IMR-90 (cell line): ENCODE data around the gene MYO9B. TPM values are rescaled to one million over a fixed set of nuclear protein-coding genes. Genes with fewer than 3 reads are reported as not detected.
A peak's percentile ranks its signal among the peaks of the same experiment; 100 is the strongest.

ENCODE experiments used
- ATAC-seq: fragments of 200-7000 bp; cut with Tn5 transposase; 2 replicates; pipeline ENCODE4 v1.9.1; 2020; ENCODE audit warnings: low read depth, mild to moderate bottlenecking, moderate library complexity
- BruUV-seq: library from RNA; stranded (reverse); fragments of 400-500 nt; replicated peaks from 2 replicates; lab custom pipeline; 2021; lab: Mats Ljungman, UMichigan
- CTCF ChIA-PET: fragments of 300-600 bp; formaldehyde crosslinking; extraction: SDS; loops from one replicate; lab custom pipeline; 2021; ENCODE audit warnings: antibody characterized with exemption; lab: Yijun Ruan, JAX
- POLR2A ChIA-PET: fragments of 300-600 bp; sonication (Branson Sonifier 250); formaldehyde crosslinking; loops from one replicate; lab custom pipeline; 2022; ENCODE audit warnings: antibody characterized with exemption; ENCODE audit not compliant: unreplicated experiment; lab: Charles Lee
- DNase-seq: peaks from one replicate; pipeline ENCODE4 v3.0.0; 2013
- H2AFZ ChIP-seq: replicated peaks from 2 replicates; pipeline ENCODE3; 2013; ENCODE audit warnings: low read length, mild to moderate bottlenecking; ENCODE audit not compliant: poor library complexity
- H2AK5ac ChIP-seq: 2 replicates; pipeline ENCODE4 v1.6.1; 2013; ENCODE audit warnings: low read depth, low read length, inconsistent platforms
- H2AK9ac ChIP-seq: replicated peaks from 2 replicates; pipeline ENCODE3; 2013; ENCODE audit warnings: mild to moderate bottlenecking, low read depth, low read length, moderate library complexity; ENCODE audit not compliant: poor library complexity
- H2BK120ac ChIP-seq: 2 replicates; pipeline ENCODE4 v1.6.1; 2013; ENCODE audit warnings: low read depth, low read length, inconsistent platforms
- H2BK15ac ChIP-seq: 3 replicates; pipeline ENCODE4 v1.6.1; 2013; ENCODE audit warnings: low read depth, low read length, inconsistent platforms
- H2BK20ac ChIP-seq: 2 replicates; pipeline ENCODE4 v1.6.1; 2013; ENCODE audit warnings: low read depth, mild to moderate bottlenecking, inconsistent platforms, low read length, moderate library complexity
- H2BK5ac ChIP-seq: 2 replicates; pipeline ENCODE4 v1.6.1; 2013; ENCODE audit warnings: mild to moderate bottlenecking, low read depth, low read length, inconsistent platforms; ENCODE audit not compliant: poor library complexity, severe bottlenecking
- H3K14ac ChIP-seq: replicated peaks from 2 replicates; pipeline ENCODE4 v1.6.1; 2013; ENCODE audit warnings: low read depth, low read length, inconsistent platforms
- H3K18ac ChIP-seq: 2 replicates; pipeline ENCODE4 v1.6.1; 2013; ENCODE audit warnings: low read depth, low read length, control low read depth
- H3K23ac ChIP-seq: 2 replicates; pipeline ENCODE4 v1.6.1; 2013; ENCODE audit warnings: low read depth, low read length, inconsistent platforms
- H3K27ac ChIP-seq: 2 replicates; pipeline ENCODE4 v1.5.1; 2013; ENCODE audit warnings: mild to moderate bottlenecking, control low read depth, low read length; ENCODE audit not compliant: insufficient read depth
- H3K27me3 ChIP-seq: 2 replicates; pipeline ENCODE4 v1.6.1; 2013; ENCODE audit warnings: low read length; ENCODE audit not compliant: control insufficient read depth, insufficient read depth
- H3K36me3 ChIP-seq: 2 replicates; pipeline ENCODE4 v1.6.1; 2013; ENCODE audit warnings: low read length, mixed read lengths; ENCODE audit not compliant: control insufficient read depth, insufficient read depth
- H3K4ac ChIP-seq: 2 replicates; pipeline ENCODE4 v1.6.1; 2013; ENCODE audit warnings: low read depth, low read length, inconsistent platforms
- H3K4me1 ChIP-seq: 2 replicates; pipeline ENCODE4 v1.6.1; 2013; ENCODE audit warnings: low read length, mixed read lengths; ENCODE audit not compliant: control insufficient read depth, insufficient read depth
- H3K4me2 ChIP-seq: 2 replicates; pipeline ENCODE4 v1.6.1; 2013; ENCODE audit warnings: low read depth, mild to moderate bottlenecking, control low read depth, low read length, moderate library complexity
- H3K4me3 ChIP-seq: 2 replicates; pipeline ENCODE4 v1.5.1; 2013; ENCODE audit warnings: low read depth, mild to moderate bottlenecking, control low read depth, low read length, moderate library complexity; ENCODE audit not compliant: insufficient read depth
- H3K56ac ChIP-seq: 2 replicates; pipeline ENCODE4 v1.6.1; 2013; ENCODE audit warnings: low read length, inconsistent platforms; ENCODE audit not compliant: insufficient read depth; ENCODE audit errors: extremely low read depth
- H3K79me1 ChIP-seq, 2 experiments: 2 replicates each; pipeline ENCODE4 v1.6.1; 2013; ENCODE audit warnings: low read length in 2 of 2, inconsistent platforms in 1 of 2, low read depth in 1 of 2
- H3K9ac ChIP-seq: 2 replicates; pipeline ENCODE4 v1.6.1; 2013; ENCODE audit warnings: low read depth, low read length, control low read depth
- H3K9me1 ChIP-seq: 2 replicates; pipeline ENCODE4 v1.6.1; 2013; ENCODE audit warnings: low read length, inconsistent platforms; ENCODE audit not compliant: insufficient read depth
- H3K9me3 ChIP-seq: 2 replicates; pipeline ENCODE4 v1.6.1; 2013; ENCODE audit warnings: low read length; ENCODE audit not compliant: control insufficient read depth, insufficient read depth
- H4K20me1 ChIP-seq: 2 replicates; pipeline ENCODE4 v1.6.1; 2013; ENCODE audit warnings: low read length, inconsistent platforms; ENCODE audit not compliant: insufficient read depth
- H4K5ac ChIP-seq: 2 replicates; pipeline ENCODE4 v1.6.1; 2013; ENCODE audit warnings: mild to moderate bottlenecking, low read depth, low read length, control low read depth
- H4K8ac ChIP-seq, 2 experiments: 2 replicates each; pipeline ENCODE4 v1.6.1; 2013; ENCODE audit warnings: low read depth in 2 of 2, low read length in 2 of 2, control low read depth in 1 of 2, inconsistent platforms in 1 of 2
- H4K91ac ChIP-seq: 2 replicates; pipeline ENCODE4 v1.6.1; 2013; ENCODE audit warnings: low read depth, low read length, inconsistent platforms; ENCODE audit not compliant: insufficient read depth
- BHLHE40 ChIP-seq: fragments of 150-350 bp; IDR thresholded peaks from 2 replicates; pipeline ENCODE4 v1.6.1; 2016; ENCODE audit warnings: mild to moderate bottlenecking, low read depth, low read length
- CEBPB ChIP-seq: IDR thresholded peaks from 2 replicates; pipeline ENCODE4 v1.6.1; 2012; ENCODE audit warnings: low read depth, low read length, improper control_type of control experiment
- CHD1 ChIP-seq: IDR thresholded peaks from 2 replicates; pipeline ENCODE4 v1.6.1; 2012; ENCODE audit warnings: low read depth, low read length, improper control_type of control experiment
- FOS ChIP-seq: fragments of 150-350 bp; IDR thresholded peaks from 2 replicates; pipeline ENCODE4 v1.6.1; 2016; ENCODE audit warnings: low read depth, low read length
- MAFK ChIP-seq: IDR thresholded peaks from 2 replicates; pipeline ENCODE4 v1.6.1; 2012; ENCODE audit warnings: low read depth, low read length, improper control_type of control experiment
- MAZ ChIP-seq: IDR thresholded peaks from 2 replicates; pipeline ENCODE4 v1.6.1; 2012; ENCODE audit warnings: low read depth, mild to moderate bottlenecking, low read length, improper control_type of control experiment, moderate library complexity, borderline replicate concordance
- MXI1 ChIP-seq: IDR thresholded peaks from 2 replicates; pipeline ENCODE4 v1.6.1; 2012; ENCODE audit warnings: low read depth, mild to moderate bottlenecking, low read length, moderate library complexity, borderline replicate concordance
- NFE2L2 ChIP-seq: fragments of 150-350 bp; IDR thresholded peaks from 2 replicates; pipeline ENCODE4 v1.6.1; 2016; ENCODE audit warnings: low read depth, mild to moderate bottlenecking, low read length
- POLR2A ChIP-seq: IDR thresholded peaks from 2 replicates; pipeline ENCODE4 v1.6.1; 2012; ENCODE audit warnings: mild to moderate bottlenecking, low read depth, low read length
- RAD21 ChIP-seq: IDR thresholded peaks from 2 replicates; pipeline ENCODE4 v1.6.1; 2012; ENCODE audit warnings: low read length, improper control_type of control experiment
- RCOR1 ChIP-seq: IDR thresholded peaks from 2 replicates; pipeline ENCODE4 v1.6.1; 2012; ENCODE audit warnings: mild to moderate bottlenecking, low read length, improper control_type of control experiment; ENCODE audit not compliant: insufficient replicate concordance
- RFX5 ChIP-seq: IDR thresholded peaks from 2 replicates; pipeline ENCODE4 v1.8.0; 2012; ENCODE audit warnings: low read depth, mild to moderate bottlenecking, low read length, moderate library complexity
- SMC3 ChIP-seq: fragments of 150-350 bp; IDR thresholded peaks from 2 replicates; pipeline ENCODE4 v1.6.1; 2016; ENCODE audit warnings: low read depth, mild to moderate bottlenecking, antibody characterized with exemption, low read length, moderate library complexity
- WGBS, 2 experiments: methylation state at CpG; one replicate each; pipeline versions ENCODE4 v1.1.5 to v1.1.7; 2013; ENCODE audit warnings: missing lambda C conversion rate in 2 of 2; ENCODE audit not compliant: insufficient read length in 1 of 2; ENCODE audit errors: extremely low coverage in 2 of 2; 5-methylcytosine and 5-hydroxymethylcytosine counted together
- dilution Hi-C: fragments of 300-500 bp; cut with HindIII; formaldehyde crosslinking; loops from one replicate; pipeline ENCODE4 v1.14.3; 2018; ENCODE audit warnings: low sequenced_read_pairs; ENCODE audit not compliant: unreplicated experiment
- in situ Hi-C: fragments of 300-500 bp; cut with MboI; formaldehyde crosslinking; loops from 3 replicates; pipeline ENCODE4 v1.14.3; 2019; ENCODE audit warnings: low sequenced_read_pairs, inconsistent platforms, mixed read lengths
- intact Hi-C: fragments of 100-400 bp; cut with micrococcal nuclease; formaldehyde crosslinking; loops from 2 replicates; pipeline ENCODE4 v1.10.0; 2022
- polyA plus RNA-seq, 3 experiments: library from polyadenylated mRNA; depleted of rRNA; stranded (reverse); fragments of >200 nt; gene quantifications; 2 replicates each; pipeline ENCODE4 v1.2.3, GENCODE V29; 2012; ENCODE audit warnings: low replicate concordance in 1 of 3
- total RNA-seq: library from RNA; depleted of rRNA; stranded (reverse); fragments of >200 nt; gene quantifications from 2 replicates; pipeline ENCODE4 v1.2.3, GENCODE V29; 2012
- TF ChIP-seq, protein P1 (sequence below): fragments of 150-350 bp; IDR thresholded peaks from 2 replicates; pipeline ENCODE4 v1.6.1; 2016; ENCODE audit warnings: low read depth, mild to moderate bottlenecking, low read length, moderate library complexity, borderline replicate concordance
- TF ChIP-seq, protein P2 (sequence below): fragments of 150-350 bp; IDR thresholded peaks from 2 replicates; pipeline ENCODE4 v1.6.1; 2017; ENCODE audit warnings: mild to moderate bottlenecking, antibody characterized with exemption, low read length, low read depth

Gene MYO9B
- total and polyA plus RNA-seq, 2 of the 4 experiments (the other 2 are of a cell fraction): 61.8 to 77.8 TPM

- Histone ChIP-seq H3K4me3 (no peak overlapping the region), H3K27me3 (no peaks in the 10 kb centered on the region), H4K5ac (no peak overlapping the region), H2BK5ac (peak overlapping the region; percentile 59), H3K4ac (peak overlapping the region; percentile 42), H2AFZ (no peak overlapping the region), H3K79me1 (peaks cover 5 to 70% of the 10 kb centered on the region in 2 experiments; a peak in 3 of 4 replicates), H4K91ac (peak overlapping the region; percentile 57; the same call in 1 of the 2 replicates), H3K4me1 (peaks cover 8% of the 10 kb centered on the region), H2BK15ac (no peak overlapping the region), H2AK9ac (no peak overlapping the region), H4K20me1 (peaks cover 61% of the 10 kb centered on the region), H2BK20ac (no peak overlapping the region), H3K14ac (0 out of 2 replicates have a peak overlapping the region, but pooled peaks have one; percentile 18), H2BK120ac (no peak overlapping the region; the same call in 1 of the 2 replicates), H2AK5ac (no peak overlapping the region; the same call in 1 of the 2 replicates), H3K27ac (peak overlapping the region; percentile 50), H3K4me2 (0 out of 2 replicates have a peak overlapping the region, but pooled peaks have one; percentile 0), H3K36me3 (peaks cover 21% of the 10 kb centered on the region), H3K56ac (no peak overlapping the region), H3K9me3 (no peaks in the 10 kb centered on the region), H3K23ac (no peak overlapping the region), H3K9me1 (peaks cover 28% of the 10 kb centered on the region), H3K18ac (no peak overlapping the region), H3K9ac (no peak overlapping the region), H4K8ac (0 out of 4 replicates have a peak overlapping the region, but pooled peaks of 1 of the 2 experiments have one; percentile 12)
- no TSS peak for BruUV-seq
- WGBS, 2 experiments: no CpG with 5 or more reads among the region's 8 CpGs
- intact Hi-C loops: no loop called here
- peak; percentile 71 for ATAC-seq
- dilution Hi-C loops: no loop called here
- ChIA-PET CTCF (interaction anchor here (0.6 kb wide), 3 partner anchors 61 to 1182 kb away, joined by 3 to 4 read pairs (median 3); no protein-coding TSS in a partner anchor), POLR2A (interaction anchor here (0.7 kb wide), 1 partner anchor 128 kb away, joined by 3 read pairs; the partner anchor contains the start of gene OCEL1)
- peak; percentile 41 for DNase-seq
- in situ Hi-C loops: no loop called here
- TF ChIP-seq, protein P1, sequence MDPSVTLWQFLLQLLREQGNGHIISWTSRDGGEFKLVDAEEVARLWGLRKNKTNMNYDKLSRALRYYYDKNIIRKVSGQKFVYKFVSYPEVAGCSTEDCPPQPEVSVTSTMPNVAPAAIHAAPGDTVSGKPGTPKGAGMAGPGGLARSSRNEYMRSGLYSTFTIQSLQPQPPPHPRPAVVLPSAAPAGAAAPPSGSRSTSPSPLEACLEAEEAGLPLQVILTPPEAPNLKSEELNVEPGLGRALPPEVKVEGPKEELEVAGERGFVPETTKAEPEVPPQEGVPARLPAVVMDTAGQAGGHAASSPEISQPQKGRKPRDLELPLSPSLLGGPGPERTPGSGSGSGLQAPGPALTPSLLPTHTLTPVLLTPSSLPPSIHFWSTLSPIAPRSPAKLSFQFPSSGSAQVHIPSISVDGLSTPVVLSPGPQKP: no peak
- TF ChIP-seq MXI1: no peak
- TF ChIP-seq CEBPB: no peak
- 0 out of 2 replicates have a peak, but pooled peaks have one; percentile 40 for TF ChIP-seq FOS
- TF ChIP-seq RCOR1: no peak
- TF ChIP-seq RFX5: no peak
- TF ChIP-seq, protein P2, sequence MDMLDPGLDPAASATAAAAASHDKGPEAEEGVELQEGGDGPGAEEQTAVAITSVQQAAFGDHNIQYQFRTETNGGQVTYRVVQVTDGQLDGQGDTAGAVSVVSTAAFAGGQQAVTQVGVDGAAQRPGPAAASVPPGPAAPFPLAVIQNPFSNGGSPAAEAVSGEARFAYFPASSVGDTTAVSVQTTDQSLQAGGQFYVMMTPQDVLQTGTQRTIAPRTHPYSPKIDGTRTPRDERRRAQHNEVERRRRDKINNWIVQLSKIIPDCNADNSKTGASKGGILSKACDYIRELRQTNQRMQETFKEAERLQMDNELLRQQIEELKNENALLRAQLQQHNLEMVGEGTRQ: no peak
- TF ChIP-seq CHD1: no peak
- no peak for TF ChIP-seq MAZ
- no peak for TF ChIP-seq SMC3
- no peak for TF ChIP-seq POLR2A
- no peak for TF ChIP-seq BHLHE40
- TF ChIP-seq NFE2L2: peak; percentile 92
- no peak for TF ChIP-seq RAD21
- TF ChIP-seq MAFK: peak; percentile 64; the same call in 1 of the 2 replicates
Measured at GRCh38 chr19:17097593-17098126, 22.1 kb downstream of the MYO9B start.
